ENCODE measurements around the gene TECPR1.

DNA sequence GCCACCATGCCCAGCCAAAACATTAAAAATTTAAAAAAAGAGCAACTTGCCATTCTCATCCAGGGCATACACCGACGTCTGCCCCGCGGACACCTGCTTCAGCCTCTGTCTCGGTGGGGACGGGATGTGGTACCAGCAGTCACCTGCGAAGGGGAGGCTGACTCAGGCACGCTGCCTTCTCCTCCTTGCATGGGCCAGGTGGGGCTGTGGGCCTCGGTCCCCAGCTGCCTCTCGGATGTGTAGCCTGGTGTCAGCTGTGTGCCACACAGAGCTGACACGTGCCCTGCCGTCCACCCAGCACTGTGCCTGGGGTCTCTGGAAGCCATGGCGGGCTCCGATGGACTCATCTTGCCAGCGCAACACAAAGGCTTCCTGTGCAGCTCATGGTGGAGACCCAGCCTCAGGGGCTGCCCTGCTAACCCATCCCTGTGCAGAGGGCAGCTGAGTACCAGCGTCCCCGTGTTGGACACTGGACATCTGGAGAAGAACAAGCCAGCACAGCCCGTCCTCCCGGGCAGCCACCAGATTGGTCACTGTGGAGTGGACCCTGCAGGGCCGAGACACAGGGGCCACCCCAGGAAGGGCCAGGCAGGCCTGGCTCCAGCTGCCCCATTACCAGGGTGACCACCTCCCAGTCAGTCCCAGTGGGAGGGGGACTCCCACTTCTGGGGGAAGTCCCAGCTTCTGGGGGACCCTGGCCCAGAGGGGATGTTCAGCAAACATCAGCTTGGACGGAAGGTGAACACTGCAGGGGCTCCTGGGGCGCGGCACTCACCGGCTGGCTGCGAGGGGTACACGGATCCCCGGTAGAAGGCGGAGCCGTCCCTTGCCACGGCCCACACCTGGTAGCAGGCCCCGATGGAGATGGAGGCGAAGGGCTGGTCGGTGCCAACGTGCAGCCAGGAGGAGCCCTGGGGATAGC, 30.2 kb downstream of the TECPR1 start:
- TF ChIP-seq, protein P1, sequence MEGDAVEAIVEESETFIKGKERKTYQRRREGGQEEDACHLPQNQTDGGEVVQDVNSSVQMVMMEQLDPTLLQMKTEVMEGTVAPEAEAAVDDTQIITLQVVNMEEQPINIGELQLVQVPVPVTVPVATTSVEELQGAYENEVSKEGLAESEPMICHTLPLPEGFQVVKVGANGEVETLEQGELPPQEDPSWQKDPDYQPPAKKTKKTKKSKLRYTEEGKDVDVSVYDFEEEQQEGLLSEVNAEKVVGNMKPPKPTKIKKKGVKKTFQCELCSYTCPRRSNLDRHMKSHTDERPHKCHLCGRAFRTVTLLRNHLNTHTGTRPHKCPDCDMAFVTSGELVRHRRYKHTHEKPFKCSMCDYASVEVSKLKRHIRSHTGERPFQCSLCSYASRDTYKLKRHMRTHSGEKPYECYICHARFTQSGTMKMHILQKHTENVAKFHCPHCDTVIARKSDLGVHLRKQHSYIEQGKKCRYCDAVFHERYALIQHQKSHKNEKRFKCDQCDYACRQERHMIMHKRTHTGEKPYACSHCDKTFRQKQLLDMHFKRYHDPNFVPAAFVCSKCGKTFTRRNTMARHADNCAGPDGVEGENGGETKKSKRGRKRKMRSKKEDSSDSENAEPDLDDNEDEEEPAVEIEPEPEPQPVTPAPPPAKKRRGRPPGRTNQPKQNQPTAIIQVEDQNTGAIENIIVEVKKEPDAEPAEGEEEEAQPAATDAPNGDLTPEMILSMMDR (IDR thresholded peaks at IDR 0.05): no peak
- TF ChIP-seq POLR2A (IDR thresholded peaks at IDR 0.05): no peak
- no peak for TF ChIP-seq POLR2AphosphoS5 (IDR thresholded peaks at IDR 0.05)
